Neural progenitor cell (in vitro differentiated cells): ENCODE measurements around the gene UGT1A6.

Experiments used
- CTCF ChIP-seq: fragments of 200-600 bp; sonication (generic); IDR thresholded peaks from 2 replicates; pipeline ENCODE4 v1.5.1; 2017; ENCODE audit warnings: antibody characterized with exemption, mild to moderate bottlenecking
- EZH2 ChIP-seq: fragments of 200-600 bp; sonication (generic); IDR thresholded peaks from 2 replicates; pipeline ENCODE4 v1.6.1; 2017; ENCODE audit warnings: antibody characterized with exemption, mild to moderate bottlenecking, moderate library complexity
- EZH2phosphoT487 ChIP-seq: fragments of 200-600 bp; sonication (generic); IDR thresholded peaks from 2 replicates; pipeline ENCODE4 v1.6.1; 2017; ENCODE audit warnings: antibody characterized with exemption

- no peak for TF ChIP-seq CTCF
- TF ChIP-seq EZH2phosphoT487, result no peak
- no peak for TF ChIP-seq EZH2
These were observed at the start of gene UGT1A6 for GRCh38 chr2:233692648-233693047.
